Raji (cell line): Measurements from ENCODE around the gene PABPN1L.

Experiments
- POLR2A ChIP-seq: IDR thresholded peaks from 2 replicates; pipeline ENCODE4 v1.6.1; 2011; ENCODE audit warnings: low read depth, low read length, control low read depth; ENCODE audit not compliant: insufficient read depth

PABPN1L gene, protein sequence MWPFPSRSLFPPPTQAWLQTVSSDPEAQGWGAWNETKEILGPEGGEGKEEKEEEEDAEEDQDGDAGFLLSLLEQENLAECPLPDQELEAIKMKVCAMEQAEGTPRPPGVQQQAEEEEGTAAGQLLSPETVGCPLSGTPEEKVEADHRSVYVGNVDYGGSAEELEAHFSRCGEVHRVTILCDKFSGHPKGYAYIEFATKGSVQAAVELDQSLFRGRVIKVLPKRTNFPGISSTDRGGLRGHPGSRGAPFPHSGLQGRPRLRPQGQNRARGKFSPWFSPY

DNA sequence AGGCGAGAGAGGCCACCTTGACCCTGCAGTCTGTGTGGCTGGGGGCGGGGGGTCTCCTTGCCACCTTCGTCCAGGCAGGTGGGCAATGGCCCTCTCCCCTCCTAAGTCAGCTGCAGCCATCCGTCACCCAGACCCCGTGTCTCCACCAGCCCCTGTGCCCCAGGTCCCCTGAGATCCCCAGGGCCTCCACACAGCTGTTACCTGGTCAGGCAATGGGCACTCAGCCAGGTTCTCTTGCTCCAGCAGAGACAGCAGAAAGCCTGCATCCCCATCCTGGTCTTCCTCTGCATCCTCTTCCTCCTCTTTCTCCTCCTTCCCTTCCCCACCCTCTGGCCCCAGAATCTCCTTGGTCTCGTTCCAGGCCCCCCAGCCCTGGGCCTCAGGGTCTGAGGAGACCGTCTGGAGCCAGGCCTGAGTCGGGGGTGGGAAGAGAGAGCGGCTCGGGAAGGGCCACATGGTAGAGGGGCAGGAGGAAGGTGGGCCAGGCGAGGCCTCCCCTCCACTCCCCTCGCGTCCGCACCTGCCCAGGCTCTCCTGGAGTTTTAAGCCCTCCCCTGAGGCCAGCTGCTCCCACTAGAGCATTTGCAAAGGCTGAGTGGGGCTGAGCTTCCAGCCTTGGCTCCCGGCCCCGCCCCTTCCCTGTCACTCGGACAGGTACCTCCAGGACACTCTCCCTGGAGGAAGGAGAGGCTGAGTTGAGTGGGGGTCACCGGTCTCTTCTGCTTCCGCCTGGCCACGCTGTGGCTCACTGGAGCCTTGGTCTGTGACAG, at the start of gene PABPN1L:
TSS of gene PABPN1L (minus strand) at position 510 of the 770 bp plus-strand sequence. CDS start at position 456, 54 bp downstream.
- TF ChIP-seq POLR2A = no peak

DNA sequence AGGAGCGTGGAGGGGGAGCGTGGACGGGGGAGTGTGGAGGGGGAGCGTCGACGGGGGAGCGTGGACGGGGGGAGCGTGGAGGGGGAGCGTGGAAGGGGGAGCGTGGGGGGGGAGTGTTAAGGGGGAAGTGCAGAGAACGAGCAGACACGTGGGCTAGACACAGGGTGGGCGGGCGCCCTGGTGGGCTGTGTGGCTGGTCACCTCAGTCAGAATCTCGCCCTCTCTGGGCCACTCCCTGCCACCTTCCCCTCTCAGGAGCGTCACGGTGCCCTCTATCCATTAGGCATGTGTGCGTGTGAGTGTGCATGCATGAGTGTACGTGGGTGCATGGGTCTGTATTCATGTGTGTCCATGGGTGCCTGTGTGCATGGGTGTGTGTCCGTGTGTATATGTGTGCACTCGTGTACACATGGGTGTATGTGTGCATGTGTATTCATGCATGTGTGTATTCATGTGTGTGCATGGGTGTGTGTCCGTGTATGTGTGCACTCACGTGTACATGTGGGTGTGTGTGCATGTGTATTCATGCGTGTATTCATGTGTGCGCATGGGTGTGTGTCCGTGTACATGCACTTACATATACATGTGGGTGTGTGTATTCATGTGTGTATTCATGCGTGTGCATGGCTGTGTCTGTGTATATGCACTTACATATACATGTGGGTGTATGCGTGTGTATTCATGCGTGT, 49.3 kb upstream of the PABPN1L start:
- no peak for TF ChIP-seq POLR2A

DNA sequence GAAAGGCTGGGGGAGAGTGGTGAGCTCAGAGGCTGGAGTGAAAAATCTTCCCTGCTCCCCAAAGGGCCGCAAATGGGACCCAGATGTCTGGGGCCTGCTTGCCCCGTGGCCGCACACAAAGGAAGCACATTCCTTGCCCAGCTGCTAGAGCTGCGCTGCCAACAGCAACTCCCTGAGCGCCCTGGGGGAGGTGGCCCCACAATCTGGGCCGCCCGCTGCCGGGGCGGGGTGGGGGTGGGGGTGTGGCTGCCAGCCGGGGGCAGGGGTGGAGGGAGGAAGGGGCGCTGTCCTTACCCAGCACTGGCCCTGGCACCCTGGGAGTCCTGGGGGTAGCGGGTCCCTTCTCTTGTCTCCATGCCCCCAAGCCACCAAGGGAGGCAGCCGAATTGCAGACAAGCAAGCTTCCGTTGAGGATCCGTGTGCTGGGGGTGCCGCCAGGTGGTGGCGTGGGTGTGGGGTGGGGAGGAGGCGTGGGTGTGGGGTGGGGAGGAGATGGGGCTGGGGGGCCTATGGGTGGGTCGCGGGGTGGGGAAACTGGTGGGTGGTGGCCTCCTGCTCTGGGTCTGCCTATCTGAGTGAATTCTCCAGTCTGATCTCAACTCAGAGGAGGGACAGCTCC, 48.4 kb upstream of the PABPN1L start:
- no peak for TF ChIP-seq POLR2A

DNA sequence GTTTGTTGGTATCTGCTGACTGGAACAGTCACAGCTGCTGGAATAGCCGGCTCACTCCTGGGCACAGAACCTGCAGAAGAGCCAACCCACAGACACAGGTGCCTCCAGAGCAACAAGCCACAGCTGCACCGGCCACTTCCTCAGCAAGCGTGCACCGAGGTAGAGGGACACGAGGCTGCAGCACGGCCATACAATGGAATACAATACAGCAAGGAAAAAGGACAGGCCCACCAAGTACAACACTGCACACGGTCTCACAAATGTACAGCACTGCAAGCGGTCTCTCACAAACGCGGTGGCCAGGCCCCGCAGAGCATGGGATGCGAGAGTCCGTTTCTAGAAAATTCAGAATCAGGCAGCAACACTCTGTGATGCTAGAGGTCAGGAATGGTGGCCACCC, 47.4 kb upstream of the PABPN1L start:
- TF ChIP-seq POLR2A = no peak

DNA sequence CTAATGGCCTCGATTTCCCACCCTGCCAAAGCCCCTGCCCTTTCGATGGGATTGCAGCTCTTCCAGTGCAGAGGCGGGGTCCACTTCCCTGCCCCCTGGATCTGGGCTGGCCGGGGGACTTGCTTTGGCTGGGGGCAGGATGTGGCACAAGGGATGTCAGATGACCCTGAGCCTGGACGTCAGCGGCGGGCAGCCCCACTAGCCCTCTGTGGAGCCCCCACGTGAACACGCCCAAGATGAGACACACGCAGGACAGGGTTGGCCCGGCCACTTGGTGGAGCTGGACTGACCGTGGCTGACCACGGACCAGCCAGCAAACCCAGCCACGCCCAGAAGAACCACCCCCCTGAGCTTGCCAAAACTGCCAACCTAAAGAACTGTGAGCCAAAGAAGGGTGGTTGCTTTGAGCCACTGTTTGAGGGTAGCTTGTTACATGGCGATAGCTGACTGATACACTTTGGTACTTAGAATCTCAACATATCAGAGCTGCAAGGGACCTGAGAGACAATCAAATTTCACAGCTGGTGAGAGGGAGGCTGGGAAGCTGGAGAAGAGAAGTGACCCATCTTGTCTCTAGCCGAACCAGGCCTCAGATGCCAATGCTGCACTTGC, 46.6 kb upstream of the PABPN1L start:
- TF ChIP-seq POLR2A = no peak

DNA sequence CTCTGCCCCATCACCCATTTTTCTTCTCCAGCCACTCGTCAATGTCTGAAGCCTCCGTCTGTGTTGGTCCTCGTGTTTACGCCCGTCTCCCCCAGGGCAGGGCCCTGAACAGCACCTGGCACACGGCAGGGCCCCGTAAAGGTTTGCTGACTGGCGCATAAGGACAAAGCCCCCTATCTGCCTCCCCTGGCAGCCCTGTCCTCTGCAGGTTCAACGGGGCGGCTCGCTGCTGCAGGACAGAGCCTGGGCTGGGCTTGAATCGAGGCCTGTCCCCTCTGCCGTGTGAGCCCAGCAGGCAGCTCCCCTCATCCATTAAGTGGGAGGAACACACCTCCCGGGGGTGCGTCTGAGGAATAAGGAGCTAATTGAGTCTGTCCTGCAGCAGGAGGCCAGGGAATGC, 46.1 kb upstream of the PABPN1L start:
- TF ChIP-seq POLR2A = no peak

DNA sequence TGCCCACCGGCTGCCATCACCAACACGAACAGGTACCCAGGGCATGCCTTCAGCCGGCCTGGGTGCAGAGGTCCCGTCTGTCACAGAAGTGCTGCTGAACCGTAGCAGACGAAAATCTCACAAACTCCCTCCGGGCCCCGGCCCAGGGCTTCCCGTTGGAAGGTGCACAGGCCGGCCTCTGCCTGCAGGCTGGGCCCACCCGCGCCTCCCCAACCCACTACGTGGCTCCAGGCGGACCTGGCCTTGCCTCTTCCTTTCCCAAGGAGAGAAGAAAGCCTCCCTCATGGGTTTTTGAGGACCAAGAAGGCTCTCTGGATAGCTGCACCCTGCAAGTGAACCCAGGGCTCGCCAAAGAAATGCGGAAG, 45.5 kb upstream of the PABPN1L start:
- TF ChIP-seq POLR2A = no peak

DNA sequence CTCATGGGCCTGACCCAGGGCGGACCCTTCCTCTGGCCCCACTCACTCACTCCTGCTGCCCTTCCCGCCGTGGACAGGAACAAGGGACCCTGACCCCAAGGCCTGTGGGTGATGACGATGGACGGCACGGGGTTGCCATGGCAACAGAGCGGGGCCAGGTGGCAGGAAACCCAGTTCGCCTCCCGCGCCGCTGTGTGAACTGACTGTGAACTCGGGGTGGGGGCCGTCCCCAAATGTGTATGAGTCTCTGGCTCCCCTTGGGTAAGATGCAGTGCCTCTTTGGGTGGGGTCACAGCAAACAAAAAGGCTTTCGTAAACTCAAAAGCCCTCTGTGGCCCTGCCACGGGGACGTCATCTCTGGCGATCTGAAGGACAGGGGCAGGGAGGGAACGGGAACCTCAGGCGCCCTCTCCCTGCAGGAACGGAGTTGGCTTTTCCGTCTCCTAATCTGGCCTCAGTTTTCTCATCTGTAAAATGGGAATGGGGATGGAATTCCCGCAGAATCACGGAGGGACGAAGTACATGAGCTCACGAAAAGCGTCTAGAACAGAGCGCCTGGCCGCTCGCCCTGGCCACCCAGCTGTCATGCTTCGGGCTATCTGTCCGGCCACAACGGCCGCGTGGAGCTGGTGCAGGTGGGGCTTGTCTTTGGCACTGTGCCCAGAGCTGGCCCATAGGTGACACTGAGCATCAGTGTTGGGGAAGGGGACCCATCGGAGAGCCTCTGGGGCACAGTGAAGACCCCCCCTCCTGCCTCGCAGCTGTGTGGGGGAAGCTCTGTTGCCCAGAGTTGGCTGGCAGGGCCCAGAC, 44.9 kb upstream of the PABPN1L start:
- TF ChIP-seq POLR2A = no peak

DNA sequence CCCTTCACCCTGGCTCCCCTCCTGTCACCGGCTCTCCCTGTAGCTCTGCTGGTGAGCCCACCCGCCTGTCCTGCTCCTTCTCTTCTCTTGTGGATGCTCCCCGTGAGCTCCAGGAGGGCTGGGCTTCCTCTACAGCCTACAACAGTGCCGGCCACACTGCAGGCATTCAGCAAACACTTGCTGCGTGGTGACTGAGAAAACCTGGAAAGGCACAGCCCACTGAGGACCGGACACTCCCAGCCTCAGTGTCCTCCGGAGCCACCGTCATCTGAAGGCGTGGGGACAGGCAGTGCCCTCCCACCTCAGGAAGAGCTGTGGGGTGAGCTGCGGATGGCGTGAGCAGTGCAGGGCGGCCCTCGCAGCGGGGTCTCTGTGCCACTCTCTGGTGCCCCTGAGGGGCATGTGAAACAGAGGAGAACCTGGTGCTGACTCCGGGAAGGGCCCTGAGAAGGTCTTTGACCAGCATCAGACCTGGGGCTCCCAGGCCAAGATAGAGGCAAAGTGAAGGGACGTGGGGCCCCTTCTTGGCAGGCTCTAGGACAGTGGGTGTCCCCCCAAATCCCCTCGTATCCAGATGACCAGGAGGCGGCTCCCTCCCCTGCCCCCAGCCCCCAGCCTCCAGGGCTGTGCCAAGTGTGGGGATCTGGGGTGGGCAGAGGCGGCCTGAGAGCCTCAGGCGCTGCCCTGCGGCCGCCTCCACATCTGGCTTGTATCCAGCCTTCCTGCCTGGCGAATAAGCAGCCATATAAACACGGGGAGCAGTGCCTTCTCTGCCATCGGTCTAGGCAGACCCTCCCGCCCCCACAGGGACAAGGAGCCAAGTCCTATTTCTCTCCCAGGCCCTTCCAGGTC, 44.0 kb upstream of the PABPN1L start:
- TF ChIP-seq POLR2A = no peak

DNA sequence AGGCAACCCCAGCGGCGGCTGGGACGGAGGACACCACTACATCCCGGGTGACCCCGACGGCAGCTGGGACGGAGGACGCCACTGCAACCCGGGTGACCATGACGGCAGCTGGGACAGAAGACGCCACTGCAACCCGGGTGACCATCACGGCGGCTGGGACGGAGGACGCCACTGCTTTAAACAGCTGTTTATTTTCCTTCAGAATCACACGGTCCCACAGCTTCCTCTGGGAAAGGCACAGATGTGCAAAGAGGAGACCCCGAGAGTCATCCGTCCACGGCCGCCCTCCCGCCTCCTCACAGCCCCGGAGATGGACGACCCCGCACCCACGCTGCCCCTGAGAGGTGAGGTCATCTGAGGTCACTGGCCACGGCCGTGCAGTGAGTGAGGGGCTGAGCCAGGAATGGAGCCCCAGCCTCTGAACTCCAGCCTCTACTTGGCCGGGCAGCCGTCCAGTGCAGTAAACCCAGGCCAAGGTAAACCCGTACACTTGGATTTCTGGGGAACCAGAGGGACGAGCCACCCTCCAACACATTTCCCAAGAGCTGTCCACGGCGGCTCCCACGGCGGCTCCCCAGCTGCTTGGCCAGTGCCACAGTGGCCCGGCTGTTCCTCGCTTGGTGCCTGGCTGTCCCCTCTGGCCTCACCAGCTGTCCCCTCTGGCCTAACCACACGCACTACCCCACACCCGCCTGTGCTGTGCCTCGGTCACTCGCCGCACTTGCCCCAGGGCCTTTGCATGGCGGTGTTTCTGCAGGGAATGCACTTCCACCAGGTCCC, 43.2 kb upstream of the PABPN1L start:
- TF ChIP-seq POLR2A = no peak

DNA sequence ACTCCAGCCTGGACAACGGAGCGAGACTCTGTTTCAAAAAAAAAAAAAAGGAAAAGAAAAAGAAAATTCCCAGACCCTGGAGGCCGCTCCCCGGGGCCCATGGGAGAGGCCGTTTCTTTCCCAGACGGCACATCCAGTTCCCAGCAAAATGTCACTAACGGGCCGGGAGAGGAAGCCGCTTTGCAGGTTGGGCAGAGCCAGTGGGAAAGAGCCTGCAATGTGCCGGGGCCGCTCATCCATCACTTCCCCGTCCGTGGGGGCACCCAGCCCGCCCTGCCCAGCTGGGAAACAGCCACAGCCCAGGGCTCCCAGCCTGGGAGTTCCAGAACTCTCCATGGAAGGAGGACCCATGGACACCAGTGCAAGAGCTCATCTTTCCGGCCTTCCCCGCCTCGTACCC, 41.8 kb upstream of the PABPN1L start:
- no peak for TF ChIP-seq POLR2A

DNA sequence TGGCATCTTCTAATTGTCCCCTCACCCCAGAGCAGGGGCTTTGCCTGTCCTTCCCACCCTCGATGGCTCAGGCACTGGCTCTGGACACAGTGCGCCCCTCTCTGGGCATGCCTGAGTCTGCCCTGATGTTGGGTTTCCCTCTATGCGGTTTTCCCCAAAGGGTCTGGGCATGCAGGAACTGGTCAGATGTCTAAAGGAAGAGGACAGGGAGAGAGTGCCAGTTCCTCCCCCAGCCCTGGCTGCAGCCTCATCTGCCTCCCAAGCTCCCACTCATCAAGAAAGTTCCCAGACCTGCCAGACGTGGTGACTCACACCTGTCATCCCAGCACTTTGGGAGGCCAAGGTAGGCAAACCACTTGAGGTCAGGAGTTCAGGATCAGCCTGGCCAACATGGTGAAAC, 41.3 kb upstream of the PABPN1L start:
- TF ChIP-seq POLR2A = no peak
